ENCODE data around the gene SLC16A2.

Gene SLC16A2

GRCh38 chrX:74536152-74536831, 115.0 kb downstream of the SLC16A2 start:
- peak; percentile 16 for DNase-seq (ENCODE audit: low read depth)

GRCh38 chrX:74536832-74537371, 115.6 kb downstream of the SLC16A2 start:
- no peak for DNase-seq (ENCODE audit: low read depth)

- DNase-seq (ENCODE audit: low read depth) = no peak
Observed at GRCh38 chrX:74540635-74541249, 119.4 kb downstream of the SLC16A2 start.

GRCh38 chrX:74545880-74546523, 124.7 kb downstream of the SLC16A2 start:
- no peak for DNase-seq (ENCODE audit: low read depth)

- no peak for DNase-seq (ENCODE audit: low read depth)
Observed at GRCh38 chrX:74546984-74547383, 125.7 kb downstream of the SLC16A2 start.

- DNase-seq (ENCODE audit: low read depth) = peak; percentile 64
Observed at GRCh38 chrX:74550295-74550802, 129.1 kb downstream of the SLC16A2 start.

GRCh38 chrX:74551934-74552333, 130.6 kb downstream of the SLC16A2 start:
- no peak for DNase-seq (ENCODE audit: low read depth)

GRCh38 chrX:74557378-74557777, 136.1 kb downstream of the SLC16A2 start:
- no peak for DNase-seq (ENCODE audit: low read depth)

GRCh38 chrX:74578137-74578536, 156.8 kb downstream of the SLC16A2 start:
- no peak for DNase-seq (ENCODE audit: low read depth)

GRCh38 chrX:74579597-74580198, 158.4 kb downstream of the SLC16A2 start:
- DNase-seq (ENCODE audit: low read depth) = no peak
